ENCODE measurements around the gene MRPL24. TPM values are rescaled to one million over a fixed set of nuclear protein-coding genes. Genes with fewer than 3 reads are reported as not detected.
A peak's percentile ranks its signal among the peaks of the same experiment; 100 is the strongest.

Gene MRPL24
- polyA plus RNA-seq, 2 of the 4 experiments (the other 2 are of a cell fraction): 170 to 198 TPM

GRCh38 chr1:156751757-156752481, 11.0 kb upstream of the MRPL24 start (continued):
- TF ChIP-seq HEYL (CRISPR knock-in tag; IDR thresholded peaks at IDR 0.05) (no peak), RFX5 (IDR thresholded peaks at IDR 0.05) (no peak), RAD21 (conservative IDR thresholded peaks at IDR 0.05 in 1 of 2, IDR thresholded peaks at IDR 0.05 in 1 of 2) (0 out of 5 replicates have a peak, but pooled peaks have one; percentile 7 to 27), FOSL2 (IDR thresholded peaks at IDR 0.05) (no peak), FOSL2 (CRISPR knock-in tag; IDR thresholded peaks at IDR 0.05) (no peak), GATA3 (IDR thresholded peaks at IDR 0.05; ENCODE audit: borderline replicate concordance) (peak; percentile 44; the same call in 1 of the 2 replicates), ELK1 (IDR thresholded peaks at IDR 0.05; ENCODE audit: low read depth, low read length) (no peak), ESRRA (IDR thresholded peaks at IDR 0.05; ENCODE audit: borderline replicate concordance, low read length) (no peak), EP300 (IDR thresholded peaks at IDR 0.05) (no peak), RARB (CRISPR knock-in tag; IDR thresholded peaks at IDR 0.05) (no peak), ZC3H11A (IDR thresholded peaks at IDR 0.05) (no peak), ZFP36 (IDR thresholded peaks at IDR 0.05; ENCODE audit: borderline replicate concordance, partially characterized antibody) (no peak), MAX (IDR thresholded peaks at IDR 0.05) (peak; percentile 98), CHD2 (IDR thresholded peaks at IDR 0.05; ENCODE audit: low read length, partially characterized antibody) (no peak), POLR2A (IDR thresholded peaks at IDR 0.05; ENCODE audit: low read length) (peak; percentile 51; the same call in 1 of the 2 replicates), JUN (IDR thresholded peaks at IDR 0.05) (peak in 1 of 2 experiments; percentile 87; a peak in 3 of 5 replicates)

GRCh38 chr1:156751451-156751756, 10.5 kb upstream of the MRPL24 start, which contains the start of gene HDGF:
HDGF (minus strand) TSS chr1:156751675; CDS start chr1:156751429, 246 bp downstream.
- no peak for TF ChIP-seq HMGXB4 (CRISPR knock-in tag; IDR thresholded peaks at IDR 0.05; ENCODE audit: borderline replicate concordance)
- no peak for TF ChIP-seq HOXA7 (CRISPR knock-in tag; IDR thresholded peaks at IDR 0.05)
- TF ChIP-seq POLR2AphosphoS2 (conservative IDR thresholded peaks at IDR 0.05; ENCODE audit: low read length): no peak
- TF ChIP-seq ZFP36 (IDR thresholded peaks at IDR 0.05; ENCODE audit: borderline replicate concordance, partially characterized antibody): no peak
- no peak for TF ChIP-seq HOXB13 (CRISPR knock-in tag; IDR thresholded peaks at IDR 0.05; ENCODE audit: low read depth)
- peak; percentile 14; the same call in 1 of the 2 replicates for TF ChIP-seq NPAS2 (CRISPR knock-in tag; IDR thresholded peaks at IDR 0.05; ENCODE audit: borderline replicate concordance)
- TF ChIP-seq E2F6 (IDR thresholded peaks at IDR 0.05; ENCODE audit: borderline replicate concordance, low read depth): no peak
- no peak for TF ChIP-seq MYC (IDR thresholded peaks at IDR 0.05; ENCODE audit: borderline replicate concordance, low read length)
- TF ChIP-seq JUN (IDR thresholded peaks at IDR 0.05): peak in 1 of 2 experiments; percentile 88; a peak in 3 of 5 replicates
- no peak for TF ChIP-seq MAZ (IDR thresholded peaks at IDR 0.05; ENCODE audit: borderline replicate concordance, low read depth, low read length)
- no peak for TF ChIP-seq CHD2 (IDR thresholded peaks at IDR 0.05; ENCODE audit: low read length, partially characterized antibody)
- peak; percentile 76 for TF ChIP-seq BCL3 (IDR thresholded peaks at IDR 0.05)
- no peak for TF ChIP-seq FOSL2 (IDR thresholded peaks at IDR 0.05)
- no peak for TF ChIP-seq FOSL2 (CRISPR knock-in tag; IDR thresholded peaks at IDR 0.05)
- H3K27ac ChIP-seq: peak within 1 kb of the TSS; percentile 99 to 100
- ATAC-seq (no peak; a peak in 1 of 6 replicates), DNase-seq (ENCODE audit: low read depth in 1 of 2, low spot score in 1 of 2) (no peak), FAIRE-seq (no peak)
- H3K9me3 ChIP-seq: no peaks in the 10 kb centered on the region
- peaks cover 32% of the 10 kb centered on the region for H3K4me1 ChIP-seq
- ChIA-PET POLR2A (interaction anchor here (0.6 to 2.8 kb wide), 5 partner anchors 10 to 23 kb away, joined by 5 to 50 read pairs (median 22); partner anchors contain the start of genes ISG20L2, METTL25B, MRPL24 and PRCC), CTCF (interaction anchor here (0.9 to 5.4 kb wide), 17 partner anchors 9 to 143 kb away, joined by 3 to 36 read pairs (median 3); partner anchors contain the start of gene PRCC)
- peak within 1 kb of the TSS; percentile 92 for H3K4me2 ChIP-seq
- H3K4me3 ChIP-seq: peak within 1 kb of the TSS; percentile 92
- 0% methylated on average over 2 of the region's 48 CpGs for WGBS (ENCODE audit: missing lambda C conversion rate)

Data from A549 (cell line).